Measurements from ENCODE around the gene B3GAT3.

- peak; percentile 4 for TF ChIP-seq POLR2AphosphoS5 (IDR thresholded peaks at IDR 0.05; ENCODE audit: insufficient read depth, low read depth, low read length)
- TF ChIP-seq POLR2A (IDR thresholded peaks at IDR 0.05; ENCODE audit: low read depth, low read length): no peak
These were observed 21.2 kb downstream of the B3GAT3 start for GRCh38 chr11:62600367-62601121.

Data from endothelial cell of umbilical vein (primary cell).